ENCODE data around the gene PRAF2.

The PRAF2 gene

DNA sequence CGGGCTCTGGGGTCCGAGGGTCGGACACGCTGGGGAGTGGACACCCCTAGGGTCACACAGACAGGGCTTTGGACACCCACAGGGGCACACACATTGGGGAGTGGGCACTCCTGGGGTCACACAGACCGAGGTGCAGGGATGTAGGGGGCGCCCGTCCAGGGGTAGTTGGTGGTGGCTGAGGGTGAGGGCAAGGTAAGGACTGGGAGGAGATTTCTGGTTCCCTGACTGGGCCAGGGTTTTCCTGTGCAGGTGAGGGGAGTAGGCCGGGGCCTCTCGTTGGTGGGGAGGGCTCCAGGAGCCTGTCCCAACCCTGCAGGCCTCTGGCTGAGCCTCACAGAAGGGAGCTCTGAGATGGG lies 27.8 kb upstream of the PRAF2 start:
- H3K27ac Mint-ChIP-seq (ENCODE audit: low read depth): peak overlapping the region; percentile 61
- DNase-seq (ENCODE audit: low spot score in 2 of 2) (no peak), ATAC-seq (replicated peaks; ENCODE audit: extremely low read depth, poor library complexity, severe bottlenecking) (no peak)
- no peaks in the 10 kb centered on the region for H3K9me3 Mint-ChIP-seq
- no peaks in the 10 kb centered on the region for H3K27me3 Mint-ChIP-seq
- peaks cover 8% of the 10 kb centered on the region for H3K4me1 Mint-ChIP-seq
- peaks cover 12% of the 10 kb centered on the region for H3K36me3 Mint-ChIP-seq (ENCODE audit: insufficient read depth)
- H3K4me3 Mint-ChIP-seq: peak overlapping the region; percentile 79

DNA sequence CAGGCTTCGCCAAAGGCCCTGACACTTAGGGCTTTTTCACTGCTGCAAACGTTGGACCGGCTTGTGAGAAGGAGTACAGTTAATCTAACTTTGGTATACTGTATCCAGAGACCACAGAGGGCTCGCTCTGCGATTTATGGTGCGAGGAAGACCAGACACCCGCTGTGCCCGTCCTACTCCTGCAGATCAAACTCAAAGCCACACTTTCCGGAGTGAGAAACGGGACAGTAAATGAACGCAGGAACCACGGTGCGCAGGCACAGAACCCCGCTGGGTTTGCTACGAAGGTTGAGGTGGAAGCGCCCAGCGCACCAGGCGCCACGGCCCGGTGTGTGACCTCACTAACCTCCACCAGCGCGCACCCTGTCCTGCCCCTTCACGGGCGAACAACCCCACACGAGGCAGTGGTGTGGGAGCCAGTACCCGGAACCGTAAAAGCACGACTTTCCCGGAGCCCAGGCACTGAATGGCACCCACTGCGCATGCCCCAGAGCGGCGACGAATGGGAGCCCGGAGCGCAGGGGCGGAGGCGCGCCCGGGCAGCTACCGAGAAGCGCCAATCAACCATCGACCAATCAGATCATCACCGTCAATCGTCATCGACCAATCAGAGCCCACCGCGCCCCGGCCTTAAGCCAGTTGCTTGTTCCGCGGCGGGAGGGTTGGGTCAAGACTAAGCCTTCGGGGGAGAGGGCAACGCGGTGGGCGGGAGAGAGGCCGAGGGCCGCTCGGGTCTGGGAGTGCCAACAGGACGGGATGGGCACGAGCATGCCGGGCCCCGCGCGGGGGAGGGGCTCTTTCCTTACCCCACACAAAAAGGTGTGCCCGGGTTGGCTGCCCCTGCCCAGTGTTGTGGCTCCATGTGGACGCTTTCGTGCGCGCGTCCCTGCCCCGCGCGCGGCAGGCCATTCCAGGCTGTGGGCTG lies 27.2 kb upstream of the PRAF2 start:
- peak; percentile 70 to 80 for DNase-seq (ENCODE audit: low spot score in 2 of 2)
- Mint-ChIP-seq H3K9me3 (no peaks in the 10 kb centered on the region), H3K4me1 (peaks cover 8% of the 10 kb centered on the region), H3K27ac (ENCODE audit: low read depth) (peak overlapping the region; percentile 61), H3K36me3 (ENCODE audit: insufficient read depth) (peaks cover 10% of the 10 kb centered on the region), H3K27me3 (no peaks in the 10 kb centered on the region), H3K4me3 (peak overlapping the region; percentile 79)
- ATAC-seq (replicated peaks; ENCODE audit: extremely low read depth, poor library complexity, severe bottlenecking): peak; percentile 84

DNA sequence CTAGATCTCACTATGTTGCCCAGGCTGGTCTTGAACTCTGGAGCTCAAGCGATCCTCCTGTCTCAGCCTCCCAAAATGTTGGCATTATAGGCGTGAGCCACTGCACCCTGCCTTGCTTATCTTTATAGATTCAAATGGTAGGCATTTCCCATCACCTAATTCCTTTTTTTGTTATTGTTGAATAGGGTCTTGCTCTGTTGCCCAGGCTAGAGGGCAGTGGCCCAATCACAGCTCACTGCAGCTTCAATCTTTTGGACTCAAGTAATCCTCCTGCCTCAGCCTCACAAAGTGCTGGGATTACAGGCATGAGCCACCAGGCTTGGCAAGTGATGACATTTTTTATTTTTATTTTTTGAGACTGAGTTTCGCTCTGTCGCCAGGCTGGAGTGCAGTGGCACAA lies 22.6 kb upstream of the PRAF2 start:
- no peak overlapping the region for H3K4me3 Mint-ChIP-seq
- no peak overlapping the region for H3K27ac Mint-ChIP-seq (ENCODE audit: low read depth)
- H3K4me1 Mint-ChIP-seq: peaks cover 6% of the 10 kb centered on the region
- no peak for DNase-seq (ENCODE audit: low spot score in 2 of 2)
- H3K9me3 Mint-ChIP-seq: no peaks in the 10 kb centered on the region
- no peaks in the 10 kb centered on the region for H3K27me3 Mint-ChIP-seq
- ATAC-seq (replicated peaks; ENCODE audit: extremely low read depth, poor library complexity, severe bottlenecking): no peak
- H3K36me3 Mint-ChIP-seq (ENCODE audit: insufficient read depth): peaks cover 7% of the 10 kb centered on the region

DNA sequence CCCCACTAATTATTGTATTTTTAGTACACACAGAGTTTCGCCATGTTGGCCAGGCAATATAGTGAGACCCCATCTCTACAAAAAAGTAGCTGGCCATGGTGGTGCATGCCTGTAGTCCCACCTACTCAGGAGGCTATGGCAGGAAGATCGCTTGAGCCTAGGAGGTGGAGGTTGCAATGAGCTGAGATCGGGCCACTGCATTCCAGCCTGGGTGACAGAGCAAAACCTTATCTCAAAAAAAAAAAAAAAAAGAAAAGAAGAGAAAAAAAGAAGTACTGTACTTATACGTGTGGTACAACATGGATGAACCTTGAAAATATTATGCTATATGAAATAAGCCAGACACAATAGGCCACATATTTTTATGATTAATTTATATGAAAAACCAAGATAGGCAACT lies 15.8 kb upstream of the PRAF2 start:
- ATAC-seq (replicated peaks; ENCODE audit: extremely low read depth, poor library complexity, severe bottlenecking) (no peak), DNase-seq (ENCODE audit: low spot score in 2 of 2) (no peak)
- Mint-ChIP-seq H3K4me1 (no peaks in the 10 kb centered on the region), H3K27me3 (no peaks in the 10 kb centered on the region), H3K36me3 (ENCODE audit: insufficient read depth) (no peaks in the 10 kb centered on the region), H3K4me3 (no peak overlapping the region), H3K9me3 (no peaks in the 10 kb centered on the region), H3K27ac (ENCODE audit: low read depth) (no peak overlapping the region)

DNA sequence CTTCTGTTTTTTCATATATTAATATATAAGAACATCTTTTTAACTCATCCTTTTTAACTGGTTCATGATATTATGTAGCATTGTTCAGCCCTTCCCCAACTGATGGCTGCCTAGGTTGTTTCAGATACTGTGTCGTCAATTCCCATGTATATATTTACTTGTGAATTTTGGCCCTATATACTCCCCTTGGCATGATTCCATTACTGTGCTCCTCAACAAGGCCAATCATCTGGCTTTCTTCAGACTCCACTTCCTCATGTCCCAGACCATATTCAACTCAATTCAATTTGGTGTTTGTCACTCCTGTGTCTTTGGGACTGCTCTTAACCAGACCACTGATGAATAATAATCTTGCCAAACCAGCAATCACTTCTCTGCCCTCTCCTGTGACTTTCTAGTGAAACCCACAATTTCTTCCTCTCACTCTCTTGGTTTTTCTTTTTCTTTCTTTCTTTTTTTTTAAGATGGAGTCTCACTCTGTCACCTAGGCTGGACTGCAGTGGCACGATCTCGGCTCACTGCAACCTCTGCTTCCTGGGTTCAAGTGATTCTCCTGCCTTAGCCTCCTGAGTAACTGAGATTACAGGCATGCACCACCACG lies 8.6 kb upstream of the PRAF2 start:
- no peaks in the 10 kb centered on the region for H3K27me3 Mint-ChIP-seq
- H3K4me3 Mint-ChIP-seq: peak overlapping the region; percentile 12
- no peak for ATAC-seq (replicated peaks; ENCODE audit: extremely low read depth, poor library complexity, severe bottlenecking)
- H3K36me3 Mint-ChIP-seq (ENCODE audit: insufficient read depth): peaks cover 8% of the 10 kb centered on the region
- H3K4me1 Mint-ChIP-seq: peaks cover 13% of the 10 kb centered on the region
- H3K27ac Mint-ChIP-seq (ENCODE audit: low read depth): no peak overlapping the region
- no peak for DNase-seq (ENCODE audit: low spot score in 2 of 2)
- H3K9me3 Mint-ChIP-seq: no peaks in the 10 kb centered on the region

DNA sequence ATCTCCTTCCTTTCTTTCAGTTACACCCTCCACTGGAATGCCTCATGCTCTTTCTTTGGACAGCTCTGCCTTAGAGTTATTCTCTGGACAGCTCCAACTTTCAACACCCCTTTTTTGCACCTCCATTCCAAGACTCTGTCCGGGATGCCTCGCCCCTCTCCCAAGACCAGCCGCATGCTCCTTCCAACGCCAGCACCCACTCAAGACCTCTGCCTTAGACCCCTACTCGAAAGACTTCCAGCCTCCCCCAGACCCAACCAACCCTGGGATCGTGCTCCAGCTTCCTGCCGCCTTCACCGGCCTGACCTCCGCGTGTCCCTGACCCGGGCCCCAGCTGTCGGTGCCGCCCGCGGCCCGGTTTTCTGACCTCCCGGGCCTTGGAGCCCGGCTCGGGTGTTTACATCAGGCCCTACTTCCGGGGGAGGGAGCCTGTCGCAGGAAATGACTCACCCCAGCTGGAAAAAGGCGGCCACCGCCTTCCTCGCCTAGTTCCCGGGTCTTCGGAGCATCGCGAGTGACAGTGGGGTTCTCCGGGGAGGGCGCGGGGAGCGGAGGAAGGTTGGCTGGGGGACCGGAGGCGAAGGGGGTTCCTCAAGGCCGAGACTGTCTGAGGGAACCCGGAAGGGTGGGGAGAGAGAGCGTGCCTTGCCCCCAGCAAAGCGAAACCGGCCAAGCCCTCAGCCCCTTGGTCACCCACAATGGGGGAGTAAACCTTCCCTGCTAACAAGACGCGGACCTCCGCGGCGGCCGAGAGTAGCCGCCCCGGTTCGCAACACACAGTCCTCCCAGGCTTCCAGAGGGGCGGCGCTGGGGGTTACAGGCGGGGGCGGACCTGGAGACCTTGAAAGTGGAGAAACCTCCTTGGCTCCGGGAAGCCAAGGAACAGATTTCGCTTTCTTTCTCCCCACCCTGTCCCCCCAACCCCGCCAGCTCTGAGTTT lies 6.0 kb upstream of the PRAF2 start, which contains the start of gene WDR45:
TSS of gene WDR45 (minus strand) at position 399 of the 940 bp plus-strand sequence. CDS start 1,792 bp downstream, outside the sequence.
- Mint-ChIP-seq H3K4me3 (peak within 1 kb of the TSS; percentile 90), H3K36me3 (ENCODE audit: insufficient read depth) (peaks cover 10% of the 10 kb centered on the region), H3K27me3 (no peaks in the 10 kb centered on the region), H3K9me3 (no peaks in the 10 kb centered on the region), H3K4me1 (peaks cover 13% of the 10 kb centered on the region), H3K27ac (ENCODE audit: low read depth) (peak within 1 kb of the TSS; percentile 98)
- ATAC-seq (replicated peaks; ENCODE audit: extremely low read depth, poor library complexity, severe bottlenecking) (peak; percentile 78), DNase-seq (ENCODE audit: low spot score in 2 of 2) (peak; percentile 33 to 52)

DNA sequence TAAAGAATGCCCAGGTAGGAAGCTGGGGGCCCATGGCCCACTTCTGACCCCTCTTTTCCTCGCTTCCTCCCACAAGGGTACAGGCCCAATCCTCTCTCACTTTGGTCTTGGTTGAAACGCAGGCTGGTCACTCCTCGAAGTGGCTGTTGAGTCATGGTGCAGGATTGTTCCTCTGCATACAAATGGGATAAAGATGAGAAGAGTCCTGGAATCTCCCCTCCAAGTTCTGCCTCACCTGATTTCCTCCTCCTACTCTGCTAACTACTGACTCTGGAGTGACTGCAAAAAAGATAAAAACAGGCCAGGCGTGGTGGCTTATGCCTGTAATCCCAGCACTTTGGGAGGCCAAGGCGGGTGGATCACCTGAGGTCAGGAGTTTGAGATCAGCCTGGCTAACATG lies 4.1 kb upstream of the PRAF2 start:
- no peaks in the 10 kb centered on the region for H3K27me3 Mint-ChIP-seq
- ATAC-seq (replicated peaks; ENCODE audit: extremely low read depth, poor library complexity, severe bottlenecking) (no peak), DNase-seq (ENCODE audit: low spot score in 2 of 2) (no peak)
- H3K36me3 Mint-ChIP-seq (ENCODE audit: insufficient read depth): peaks cover 16% of the 10 kb centered on the region
- H3K9me3 Mint-ChIP-seq: no peaks in the 10 kb centered on the region
- no peak overlapping the region for H3K4me3 Mint-ChIP-seq
- no peak overlapping the region for H3K27ac Mint-ChIP-seq (ENCODE audit: low read depth)
- H3K4me1 Mint-ChIP-seq: peaks cover 23% of the 10 kb centered on the region

DNA sequence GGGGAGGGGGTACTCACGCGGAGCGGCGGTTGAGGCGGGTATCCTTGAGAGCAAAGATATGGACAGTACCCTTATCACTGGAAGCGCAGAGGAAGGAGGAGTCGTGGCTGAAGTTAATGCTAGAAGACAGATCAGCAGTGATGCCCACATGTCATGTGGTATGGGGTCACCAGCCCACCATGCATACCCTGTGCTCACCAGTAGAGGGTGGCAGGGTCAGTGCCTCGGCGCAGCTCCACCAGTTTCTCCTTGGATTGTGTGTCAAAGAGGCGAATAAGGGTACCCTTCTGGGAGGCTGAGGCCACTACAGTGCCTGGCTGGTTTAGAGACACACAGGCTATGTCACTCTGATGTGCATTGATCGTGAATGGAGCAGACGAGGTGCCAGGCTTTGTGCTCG lies 1.5 kb upstream of the PRAF2 start:
- Mint-ChIP-seq H3K4me1 (peaks cover 26% of the 10 kb centered on the region), H3K27ac (ENCODE audit: low read depth) (no peak overlapping the region), H3K9me3 (no peaks in the 10 kb centered on the region), H3K4me3 (no peak overlapping the region), H3K27me3 (no peaks in the 10 kb centered on the region), H3K36me3 (ENCODE audit: insufficient read depth) (peaks cover 18% of the 10 kb centered on the region)
- no peak for ATAC-seq (replicated peaks; ENCODE audit: extremely low read depth, poor library complexity, severe bottlenecking)
- no peak for DNase-seq (ENCODE audit: low spot score in 2 of 2)

DNA sequence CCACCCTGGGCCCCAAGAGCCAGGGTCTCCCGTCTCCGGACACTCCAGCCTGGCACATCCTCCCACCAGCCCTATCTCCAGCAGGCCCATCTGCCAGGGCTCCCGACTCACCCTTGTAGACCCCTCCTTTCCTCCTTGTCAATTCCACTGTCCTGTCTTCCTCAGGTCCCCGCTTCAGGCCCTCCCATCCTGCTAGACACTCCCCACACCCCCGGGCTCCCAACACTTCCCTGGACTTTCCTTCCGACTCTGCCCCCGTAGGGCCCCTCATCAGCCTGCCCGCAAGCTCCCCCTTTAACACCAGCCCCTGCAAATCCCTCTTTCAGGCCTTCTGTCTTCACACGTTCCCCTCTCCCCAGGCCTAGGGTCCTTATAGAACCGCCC lies 1.1 kb downstream of the PRAF2 start:
- Mint-ChIP-seq H3K9me3 (no peaks in the 10 kb centered on the region), H3K36me3 (ENCODE audit: insufficient read depth) (peaks cover 10% of the 10 kb centered on the region), H3K4me3 (peak overlapping the region; percentile 84), H3K27me3 (no peaks in the 10 kb centered on the region), H3K27ac (ENCODE audit: low read depth) (peak overlapping the region; percentile 96), H3K4me1 (peaks cover 13% of the 10 kb centered on the region)
- no peak for ATAC-seq (replicated peaks; ENCODE audit: extremely low read depth, poor library complexity, severe bottlenecking)
- no peak for DNase-seq (ENCODE audit: low spot score in 2 of 2)

DNA sequence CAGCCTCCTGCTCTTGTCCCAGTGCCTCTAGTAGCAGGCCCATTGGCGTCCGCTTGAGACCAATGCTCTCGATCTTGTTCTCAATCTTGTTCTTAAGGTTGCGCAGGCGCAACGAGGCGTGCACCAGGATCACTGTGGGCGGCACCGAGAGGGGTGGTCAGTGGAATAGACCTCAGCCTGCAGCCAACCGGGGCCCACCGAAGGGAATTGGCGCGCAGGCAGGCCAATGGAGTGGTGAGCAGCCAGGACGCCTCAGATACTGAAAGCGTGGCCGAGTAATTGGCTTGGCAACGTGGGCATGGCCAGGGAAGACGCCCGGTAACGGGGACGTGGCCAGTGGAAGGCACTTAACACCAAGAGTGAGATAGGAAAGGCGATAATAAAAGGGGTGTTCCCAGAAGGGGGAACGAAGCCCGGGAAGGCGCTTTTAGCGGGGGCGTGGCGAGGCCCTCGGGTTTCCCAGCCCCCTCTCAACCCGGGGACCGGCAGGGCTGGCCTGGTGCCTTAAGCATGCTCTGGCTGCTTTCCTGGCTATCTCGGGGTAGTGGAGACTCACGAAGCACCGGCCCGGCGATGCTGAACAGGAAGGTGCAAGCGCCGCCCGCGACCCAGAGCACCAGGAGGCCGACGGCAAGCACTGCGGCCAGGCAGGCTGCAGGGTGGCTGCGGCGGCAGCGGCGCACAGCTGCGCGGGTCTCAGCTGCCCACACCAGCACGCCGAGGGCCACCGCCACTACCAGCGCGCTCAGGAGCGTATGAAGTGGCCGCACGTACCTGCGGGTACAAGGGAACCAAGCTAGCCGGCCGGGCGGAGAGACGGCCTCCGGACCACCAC lies 1.7 kb downstream of the PRAF2 start:
- H3K9me3 Mint-ChIP-seq: no peaks in the 10 kb centered on the region
- DNase-seq (ENCODE audit: low spot score in 2 of 2): no peak
- H3K27ac Mint-ChIP-seq (ENCODE audit: low read depth): peak overlapping the region; percentile 86
- no peak for ATAC-seq (replicated peaks; ENCODE audit: extremely low read depth, poor library complexity, severe bottlenecking)
- H3K4me1 Mint-ChIP-seq: peaks cover 13% of the 10 kb centered on the region
- H3K4me3 Mint-ChIP-seq: peak overlapping the region; percentile 20
- peaks cover 10% of the 10 kb centered on the region for H3K36me3 Mint-ChIP-seq (ENCODE audit: insufficient read depth)
- no peaks in the 10 kb centered on the region for H3K27me3 Mint-ChIP-seq

DNA sequence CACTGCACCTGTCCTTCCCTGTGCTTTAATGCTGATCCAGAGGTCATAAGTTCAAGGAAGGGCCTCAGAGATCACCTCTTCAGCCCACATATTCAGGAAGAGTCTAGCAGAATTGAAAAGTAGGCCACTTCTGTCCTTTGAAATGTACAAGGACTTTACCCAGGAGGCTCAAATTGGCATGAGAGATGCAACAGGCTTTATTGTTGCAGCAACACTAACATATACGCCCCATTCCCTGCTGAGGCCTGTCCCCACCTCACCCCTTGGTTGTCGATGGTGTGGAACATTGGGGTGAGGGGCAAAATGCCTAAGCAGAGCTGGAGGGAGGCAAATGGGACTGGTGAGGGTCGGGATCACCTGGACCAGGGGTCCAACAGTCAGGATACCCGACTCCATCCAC lies 2.8 kb downstream of the PRAF2 start:
- H3K4me1 Mint-ChIP-seq: peaks cover 13% of the 10 kb centered on the region
- ATAC-seq (replicated peaks; ENCODE audit: extremely low read depth, poor library complexity, severe bottlenecking): no peak
- H3K4me3 Mint-ChIP-seq: no peak overlapping the region
- DNase-seq (ENCODE audit: low spot score in 2 of 2): no peak
- peaks cover 10% of the 10 kb centered on the region for H3K36me3 Mint-ChIP-seq (ENCODE audit: insufficient read depth)
- no peak overlapping the region for H3K27ac Mint-ChIP-seq (ENCODE audit: low read depth)
- H3K27me3 Mint-ChIP-seq: no peaks in the 10 kb centered on the region
- H3K9me3 Mint-ChIP-seq: no peaks in the 10 kb centered on the region

DNA sequence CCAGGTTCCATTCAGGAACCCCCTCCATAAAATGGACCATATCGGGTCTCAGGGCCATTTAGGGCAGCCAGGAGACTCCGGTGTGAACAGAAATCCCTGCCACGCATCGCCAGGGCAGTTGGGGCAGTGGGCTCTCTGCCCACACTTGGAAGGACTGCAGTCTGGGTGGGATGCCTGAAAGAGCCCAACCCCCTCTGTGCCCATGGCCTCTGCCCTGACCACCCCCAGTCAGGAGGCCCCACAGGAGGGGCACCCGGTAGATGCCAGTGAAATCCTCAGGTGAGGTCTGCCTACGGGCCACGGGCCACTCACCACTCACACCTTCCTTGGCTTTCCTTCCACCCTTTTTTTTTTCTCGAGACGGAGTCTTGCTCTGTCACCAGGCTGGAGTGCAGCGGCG lies 4.8 kb downstream of the PRAF2 start:
- Mint-ChIP-seq H3K4me3 (no peak overlapping the region), H3K36me3 (ENCODE audit: insufficient read depth) (peaks cover 5% of the 10 kb centered on the region), H3K27me3 (no peaks in the 10 kb centered on the region), H3K9me3 (no peaks in the 10 kb centered on the region), H3K27ac (ENCODE audit: low read depth) (no peak overlapping the region), H3K4me1 (peaks cover 13% of the 10 kb centered on the region)
- DNase-seq (ENCODE audit: low spot score in 2 of 2) (no peak), ATAC-seq (replicated peaks; ENCODE audit: extremely low read depth, poor library complexity, severe bottlenecking) (no peak)
